GM12892 (cell line): ENCODE measurements around the gene HIVEP3.

Experiments used
- POLR2A ChIP-seq: IDR thresholded peaks from 2 replicates; pipeline ENCODE4 v1.6.1; 2011; ENCODE audit warnings: low read depth, low read length, control low read depth
- POLR2AphosphoS5 ChIP-seq: IDR thresholded peaks from 2 replicates; pipeline ENCODE4 v1.6.1; 2011; ENCODE audit warnings: low read depth, low read length, control low read depth
- TAF1 ChIP-seq: IDR thresholded peaks from 2 replicates; pipeline ENCODE4 v1.6.1; 2011; ENCODE audit warnings: low read depth, mild to moderate bottlenecking, control low read depth, low read length, borderline replicate concordance

- no peak for TF ChIP-seq POLR2AphosphoS5
- TF ChIP-seq POLR2A = no peak
- TF ChIP-seq TAF1 = no peak
These were observed 38.8 kb upstream of the HIVEP3 start for GRCh38 chr1:41957568-41957967.
